ENCODE measurements around the gene CAD.

Gene CAD

DNA sequence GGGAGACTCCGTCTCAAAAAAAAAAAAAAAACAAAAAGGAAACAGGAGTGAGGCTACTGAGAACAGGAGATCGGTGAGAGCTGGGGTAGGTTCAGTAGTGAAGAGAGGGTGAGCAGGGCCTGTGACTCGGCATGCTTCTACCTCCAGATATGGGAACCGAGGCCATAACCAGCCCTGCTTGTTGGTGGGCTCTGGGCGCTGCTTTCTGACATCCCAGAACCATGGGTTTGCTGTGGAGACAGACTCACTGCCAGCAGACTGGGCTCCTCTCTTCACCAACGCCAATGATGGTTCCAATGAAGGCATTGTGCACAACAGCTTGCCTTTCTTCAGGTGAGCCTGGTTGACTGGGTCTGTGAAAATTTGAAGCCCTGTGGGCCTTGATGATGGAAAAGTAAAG lies 6.2 kb downstream of the CAD start:
- FAIRE-seq (no peak), DNase-seq (ENCODE audit: low spot score) (no peak)

DNA sequence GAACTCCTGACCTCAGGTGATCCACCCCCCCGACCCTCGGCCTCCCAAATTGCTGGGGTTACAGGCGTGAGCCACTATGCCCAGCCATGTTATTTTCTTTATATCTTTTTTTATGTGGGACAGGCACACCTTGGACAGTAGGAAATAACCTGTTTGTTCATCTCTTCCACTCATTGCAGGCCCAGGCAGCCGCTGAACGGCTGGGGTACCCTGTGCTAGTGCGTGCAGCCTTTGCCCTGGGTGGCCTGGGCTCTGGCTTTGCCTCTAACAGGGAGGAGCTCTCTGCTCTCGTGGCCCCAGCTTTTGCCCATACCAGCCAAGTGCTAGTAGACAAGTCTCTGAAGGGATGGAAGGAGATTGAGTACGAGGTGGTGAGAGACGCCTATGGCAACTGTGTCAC lies 8.4 kb downstream of the CAD start:
- FAIRE-seq (no peak), DNase-seq (ENCODE audit: low spot score) (no peak)

DNA sequence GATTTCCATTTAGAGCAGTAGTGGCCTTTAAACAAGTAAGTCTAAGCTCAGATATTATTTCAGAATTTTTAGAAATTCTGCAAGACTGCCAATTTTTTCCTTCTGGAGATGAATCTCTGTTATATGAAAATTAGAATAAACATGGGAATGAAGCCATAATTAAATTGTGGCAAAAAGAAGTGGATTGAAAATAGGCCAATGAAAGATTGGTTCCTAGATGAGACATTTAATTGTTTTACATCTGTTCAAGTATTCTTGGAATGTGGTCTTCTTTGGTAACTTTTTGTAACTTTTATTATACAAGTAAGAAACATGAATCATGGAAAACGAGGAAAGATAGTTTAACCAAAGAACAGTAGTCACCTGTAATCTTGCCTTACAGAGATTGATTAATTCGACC lies 10.3 kb downstream of the CAD start:
- no peak for FAIRE-seq
- no peak for DNase-seq (ENCODE audit: low spot score)

DNA sequence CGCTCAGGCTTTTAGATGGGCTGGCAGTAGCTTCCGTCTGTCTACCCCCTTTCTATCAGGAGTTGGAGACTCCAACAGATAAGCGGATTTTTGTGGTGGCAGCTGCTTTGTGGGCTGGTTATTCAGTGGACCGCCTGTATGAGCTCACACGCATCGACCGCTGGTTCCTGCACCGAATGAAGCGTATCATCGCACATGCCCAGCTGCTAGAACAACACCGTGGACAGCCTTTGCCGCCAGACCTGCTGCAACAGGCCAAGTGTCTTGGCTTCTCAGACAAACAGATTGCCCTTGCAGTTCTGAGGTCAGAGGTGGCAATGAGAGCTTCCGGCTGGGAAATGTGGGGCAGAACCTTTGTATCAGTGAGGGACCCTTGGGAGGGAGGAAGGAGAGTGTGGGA lies 14.8 kb downstream of the CAD start:
- DNase-seq (ENCODE audit: low spot score) (no peak), FAIRE-seq (no peak)

DNA sequence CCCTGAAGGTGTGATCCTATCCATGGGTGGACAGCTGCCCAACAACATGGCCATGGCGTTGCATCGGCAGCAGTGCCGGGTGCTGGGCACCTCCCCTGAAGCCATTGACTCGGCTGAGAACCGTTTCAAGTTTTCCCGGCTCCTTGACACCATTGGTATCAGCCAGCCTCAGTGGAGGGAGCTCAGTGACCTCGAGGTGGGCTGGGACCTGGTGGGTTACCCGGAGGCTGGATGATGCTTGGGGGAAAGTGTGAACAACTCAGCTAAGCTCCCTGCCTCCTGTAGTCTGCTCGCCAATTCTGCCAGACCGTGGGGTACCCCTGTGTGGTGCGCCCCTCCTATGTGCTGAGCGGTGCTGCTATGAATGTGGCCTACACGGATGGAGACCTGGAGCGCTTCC lies 16.2 kb downstream of the CAD start:
- FAIRE-seq (no peak), DNase-seq (ENCODE audit: low spot score) (no peak)

DNA sequence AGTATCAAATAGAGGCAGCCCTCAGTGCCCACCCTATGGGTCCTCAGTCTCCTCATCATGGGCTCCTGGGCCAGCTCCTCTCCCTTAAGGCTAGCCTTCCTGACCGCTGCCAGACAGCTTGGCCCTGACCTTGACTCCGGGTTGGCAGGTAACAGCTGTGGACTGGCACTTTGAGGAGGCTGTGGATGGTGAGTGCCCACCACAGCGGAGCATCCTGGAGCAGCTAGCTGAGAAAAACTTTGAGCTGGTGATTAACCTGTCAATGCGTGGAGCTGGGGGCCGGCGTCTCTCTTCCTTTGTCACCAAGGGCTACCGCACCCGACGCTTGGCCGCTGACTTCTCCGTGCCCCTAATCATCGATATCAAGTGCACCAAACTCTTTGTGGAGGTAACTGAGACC lies 19.0 kb downstream of the CAD start:
- no peak for DNase-seq (ENCODE audit: low spot score)
- FAIRE-seq: no peak

DNA sequence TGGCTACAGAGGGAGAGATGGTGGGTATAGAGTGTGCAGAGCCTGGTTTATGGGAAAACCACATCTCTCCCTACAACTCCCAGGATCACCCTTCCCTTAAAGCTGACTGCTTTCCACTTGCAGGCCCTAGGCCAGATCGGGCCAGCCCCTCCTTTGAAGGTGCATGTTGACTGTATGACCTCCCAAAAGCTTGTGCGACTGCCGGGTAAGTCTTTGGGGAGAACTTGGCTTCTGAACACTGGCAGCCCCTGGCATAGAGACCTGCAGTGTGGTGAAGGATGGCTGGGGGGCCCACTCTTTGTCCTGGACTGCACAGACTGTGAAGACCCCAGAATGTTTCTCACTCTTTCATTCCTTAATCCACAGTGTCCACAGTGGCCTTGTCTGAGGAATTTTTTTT lies 19.5 kb downstream of the CAD start:
- DNase-seq (ENCODE audit: low spot score): no peak

DNA sequence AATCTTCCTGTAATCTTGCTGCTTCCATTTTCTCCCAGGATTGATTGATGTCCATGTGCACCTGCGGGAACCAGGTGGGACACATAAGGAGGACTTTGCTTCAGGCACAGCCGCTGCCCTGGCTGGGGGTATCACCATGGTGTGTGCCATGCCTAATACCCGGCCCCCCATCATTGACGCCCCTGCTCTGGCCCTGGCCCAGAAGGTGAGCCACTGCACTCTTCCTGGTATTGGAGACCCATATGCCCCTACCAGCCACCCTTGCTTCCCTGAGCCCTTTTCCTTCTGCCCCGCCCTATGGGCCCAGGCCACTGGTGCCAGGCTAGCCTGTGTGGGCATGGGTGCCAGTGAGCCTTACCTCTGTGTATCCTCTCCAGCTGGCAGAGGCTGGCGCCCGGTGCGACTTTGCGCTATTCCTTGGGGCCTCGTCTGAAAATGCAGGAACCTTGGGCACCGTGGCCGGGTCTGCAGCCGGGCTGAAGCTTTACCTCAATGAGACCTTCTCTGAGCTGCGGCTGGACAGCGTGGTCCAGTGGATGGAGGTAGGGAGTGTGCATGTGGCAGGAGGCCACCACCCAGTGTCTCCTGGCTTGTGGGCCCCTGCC lies 20.3 kb downstream of the CAD start:
- FAIRE-seq: no peak
- no peak for DNase-seq (ENCODE audit: low spot score)

More for the DNA sequence above, 19.5 kb downstream of the CAD start:
- no peak for FAIRE-seq

DNA sequence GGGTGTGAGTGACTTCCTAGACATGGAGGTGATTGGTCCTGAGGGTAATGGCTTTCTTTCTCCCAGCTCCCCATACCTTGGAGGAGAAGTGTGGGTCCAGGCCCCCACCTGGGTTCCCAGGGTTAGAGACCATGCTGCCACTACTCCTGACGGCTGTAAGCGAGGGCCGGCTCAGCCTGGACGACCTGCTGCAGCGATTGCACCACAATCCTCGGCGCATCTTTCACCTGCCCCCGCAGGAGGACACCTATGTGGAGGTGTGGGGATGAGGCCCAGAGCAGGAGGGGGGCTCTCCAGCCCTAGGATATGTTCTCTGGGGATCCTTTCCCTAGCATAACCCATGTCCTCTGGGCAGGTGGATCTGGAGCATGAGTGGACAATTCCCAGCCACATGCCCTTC lies 21.8 kb downstream of the CAD start:
- FAIRE-seq (no peak), DNase-seq (ENCODE audit: low spot score) (no peak)

DNA sequence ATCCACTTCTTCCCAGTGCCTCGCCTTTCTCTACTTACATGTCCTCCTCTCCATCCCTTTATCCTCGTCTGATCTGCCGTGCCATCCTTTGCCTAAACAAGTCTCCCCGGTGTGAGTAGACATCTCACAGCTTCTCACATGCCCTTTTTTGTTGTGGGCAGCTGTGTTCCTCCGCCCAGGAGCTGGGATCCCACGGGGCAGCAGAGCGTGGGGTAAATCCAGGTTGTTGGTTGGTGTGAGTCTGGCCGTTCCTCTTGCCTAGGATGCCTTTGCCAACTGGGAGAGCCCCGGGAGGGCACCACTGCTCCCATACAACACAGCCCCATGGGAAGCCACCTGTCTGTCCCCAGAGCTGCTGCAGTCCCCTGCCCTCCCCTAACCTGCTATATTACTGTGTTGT lies 23.2 kb downstream of the CAD start:
- DNase-seq (ENCODE audit: low spot score) (no peak), FAIRE-seq (no peak)

DNA sequence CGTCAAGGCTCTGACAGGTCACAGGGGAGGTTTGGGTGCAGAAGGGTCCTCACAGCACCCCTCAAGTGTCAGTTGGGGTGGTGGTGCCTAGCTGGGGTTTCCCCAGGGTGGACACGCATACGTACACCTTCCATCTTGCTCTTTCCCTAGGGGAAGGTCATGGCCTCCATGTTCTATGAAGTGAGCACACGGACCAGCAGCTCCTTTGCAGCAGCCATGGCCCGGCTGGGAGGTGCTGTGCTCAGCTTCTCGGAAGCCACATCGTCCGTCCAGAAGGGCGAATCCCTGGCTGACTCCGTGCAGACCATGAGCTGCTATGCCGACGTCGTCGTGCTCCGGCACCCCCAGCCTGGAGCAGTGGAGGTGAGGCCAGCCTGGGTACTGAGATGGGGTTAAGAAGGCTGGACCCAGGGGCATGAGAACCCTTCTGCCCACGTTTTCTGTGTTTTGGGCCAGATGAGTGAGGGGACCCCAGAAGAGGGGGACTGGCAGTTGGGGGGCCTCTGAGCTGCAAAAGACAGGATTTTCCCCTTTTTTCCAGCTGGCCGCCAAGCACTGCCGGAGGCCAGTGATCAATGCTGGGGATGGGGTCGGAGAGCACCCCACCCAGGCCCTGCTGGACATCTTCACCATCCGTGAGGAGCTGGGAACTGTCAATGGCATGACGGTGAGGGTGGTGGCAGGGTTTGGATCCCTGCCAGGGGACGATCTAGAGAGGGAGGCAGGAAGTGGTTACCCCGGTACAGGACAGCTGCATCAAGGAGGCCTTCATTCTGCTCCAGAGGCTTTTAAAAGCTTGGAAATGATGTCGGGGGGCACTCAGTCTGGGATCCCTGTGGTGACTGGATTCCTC lies 24.8 kb downstream of the CAD start:
- FAIRE-seq: no peak
- no peak for DNase-seq (ENCODE audit: low spot score)

DNA sequence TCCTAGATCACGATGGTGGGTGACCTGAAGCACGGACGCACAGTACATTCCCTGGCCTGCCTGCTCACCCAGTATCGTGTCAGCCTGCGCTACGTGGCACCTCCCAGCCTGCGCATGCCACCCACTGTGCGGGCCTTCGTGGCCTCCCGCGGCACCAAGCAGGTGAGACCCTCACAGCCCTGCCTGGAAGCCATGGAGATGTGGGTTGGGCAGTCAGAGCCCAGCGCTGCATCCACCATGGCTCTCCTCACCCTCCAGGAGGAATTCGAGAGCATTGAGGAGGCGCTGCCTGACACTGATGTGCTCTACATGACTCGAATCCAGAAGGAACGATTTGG lies 25.4 kb downstream of the CAD start:
- peak; percentile 35 for FAIRE-seq
- no peak for DNase-seq (ENCODE audit: low spot score)

DNA sequence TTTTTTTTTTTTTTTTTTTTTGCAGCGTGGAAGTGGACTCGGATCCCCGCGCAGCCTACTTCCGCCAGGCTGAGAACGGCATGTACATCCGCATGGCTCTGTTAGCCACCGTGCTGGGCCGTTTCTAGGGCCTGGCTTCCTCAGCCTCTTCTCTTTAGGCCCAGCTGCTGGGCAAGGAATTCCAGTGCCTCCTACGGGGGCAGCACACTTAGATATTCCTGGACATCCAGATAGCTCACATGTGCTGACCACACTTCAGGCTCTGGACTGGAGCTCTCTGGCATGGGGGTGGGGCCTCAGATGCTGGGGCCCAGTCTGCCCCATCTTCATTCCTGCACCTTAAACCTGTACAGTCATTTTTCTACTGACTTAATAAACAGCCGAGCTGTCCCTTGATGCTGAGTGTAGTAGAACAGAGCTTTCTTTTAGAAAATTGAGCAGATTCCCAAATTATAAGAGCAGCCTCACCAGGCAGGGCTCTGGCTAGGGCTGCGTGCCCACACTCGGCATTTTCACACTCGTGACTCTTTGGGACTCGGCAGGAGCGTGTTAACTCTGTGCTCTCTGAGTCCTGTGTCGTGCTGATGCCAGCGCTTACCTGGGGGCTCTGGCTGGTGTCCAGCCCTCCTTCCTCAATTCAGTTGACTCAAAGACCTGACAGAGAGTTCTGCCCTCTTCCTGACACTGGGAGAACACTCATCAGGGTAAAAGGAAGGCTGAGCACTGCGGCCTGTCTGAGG lies 26.4 kb downstream of the CAD start:
- DNase-seq (ENCODE audit: low spot score) (no peak), FAIRE-seq (no peak)

DNA sequence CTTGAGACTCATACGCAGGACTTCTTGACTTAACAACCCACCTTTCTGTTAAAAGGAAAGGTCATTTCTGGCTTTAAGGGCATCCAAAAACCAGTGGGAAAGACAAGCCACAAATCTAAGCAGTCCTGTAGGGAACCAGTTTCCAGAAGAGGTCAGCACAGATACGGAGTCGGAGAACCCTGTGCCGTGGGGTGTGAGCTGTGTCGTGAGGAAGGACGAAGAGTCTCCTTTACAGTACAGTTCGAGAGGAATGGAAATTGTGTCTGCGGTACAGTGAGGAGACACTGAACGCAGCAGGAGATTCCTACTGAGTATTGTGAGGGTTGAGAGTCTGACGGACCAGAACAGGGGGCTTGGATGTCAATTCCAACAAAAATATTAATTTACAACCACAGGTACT lies 27.9 kb downstream of the CAD start:
- no peak for FAIRE-seq

DNA sequence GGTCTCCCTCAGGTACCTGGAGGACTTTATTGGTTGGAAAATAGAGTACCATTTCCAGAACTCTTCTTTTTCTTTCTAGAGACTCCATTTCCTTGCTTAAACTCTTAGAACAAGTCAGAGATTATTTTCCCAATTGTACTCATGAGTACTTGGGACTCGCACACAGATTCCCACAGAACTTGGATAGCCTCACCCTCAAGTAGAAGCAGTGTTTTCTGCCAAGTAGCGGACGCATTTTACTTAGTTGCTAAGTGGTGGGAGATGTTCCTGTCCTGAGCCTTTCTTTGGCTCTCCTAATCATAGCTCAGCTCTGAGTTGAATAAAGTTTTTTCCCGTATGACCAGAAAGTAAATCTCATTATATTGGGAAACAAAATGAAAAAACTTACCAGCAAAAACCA lies 28.5 kb downstream of the CAD start:
- DNase-seq (ENCODE audit: low spot score) (no peak), FAIRE-seq (no peak)

More for the DNA sequence above, 27.9 kb downstream of the CAD start:
- no peak for DNase-seq (ENCODE audit: low spot score)

DNA sequence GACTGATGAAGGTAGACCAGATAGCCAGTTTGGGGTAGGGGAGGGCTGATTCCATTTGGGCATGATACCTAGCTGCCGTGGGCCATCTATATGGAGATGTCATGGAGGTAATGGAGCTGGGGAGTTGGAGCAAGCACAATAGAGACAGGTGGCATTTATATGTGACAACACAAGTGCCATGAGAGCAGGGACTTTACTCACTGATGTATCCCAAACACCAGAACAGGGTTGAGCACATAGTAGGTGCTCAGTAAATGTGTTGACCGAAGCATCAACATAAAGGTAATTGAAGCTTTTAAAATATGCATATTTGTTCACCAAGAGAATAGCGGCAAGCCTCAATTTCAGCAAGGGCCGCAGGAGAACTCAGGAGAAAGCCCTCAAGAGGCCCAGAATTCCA lies 30.7 kb downstream of the CAD start:
- FAIRE-seq: no peak
- DNase-seq (ENCODE audit: low spot score): no peak

DNA sequence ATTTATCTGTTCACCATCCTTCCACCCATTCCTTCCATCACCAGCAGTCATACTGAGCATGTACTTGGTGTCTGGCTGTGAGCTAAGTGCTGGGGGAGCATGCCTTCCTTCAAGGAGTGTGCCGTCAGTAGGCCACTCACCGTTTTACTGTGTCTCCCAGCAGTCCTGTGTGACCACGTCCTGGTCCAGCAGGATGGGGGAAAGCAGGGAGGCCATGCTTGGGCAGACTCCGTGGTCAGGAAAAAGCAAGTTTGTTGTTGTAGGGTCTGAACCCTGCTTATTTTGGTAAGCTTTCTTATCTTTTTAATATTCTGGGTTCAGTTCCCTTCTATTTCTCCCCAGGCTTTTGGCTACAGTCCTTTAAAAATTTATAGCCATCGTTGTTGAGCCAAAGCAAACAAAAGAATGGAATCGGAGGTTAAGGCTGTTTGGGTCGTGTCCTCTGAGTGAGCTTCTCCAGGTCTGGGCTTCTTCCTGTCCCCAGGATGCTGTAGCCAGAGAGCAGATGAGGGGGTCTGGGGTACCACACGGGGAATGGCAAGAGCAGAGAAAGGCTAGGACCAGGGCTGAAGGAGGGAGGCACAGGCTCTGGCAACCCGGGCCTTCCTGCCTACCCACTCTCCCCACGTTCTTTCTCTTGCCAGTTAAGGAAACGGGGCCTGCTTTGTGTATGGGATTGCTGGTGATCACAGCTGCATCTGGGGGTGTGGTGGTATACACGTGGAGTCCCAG lies 32.2 kb downstream of the CAD start:
- no peak for FAIRE-seq
- no peak for DNase-seq (ENCODE audit: low spot score)

DNA sequence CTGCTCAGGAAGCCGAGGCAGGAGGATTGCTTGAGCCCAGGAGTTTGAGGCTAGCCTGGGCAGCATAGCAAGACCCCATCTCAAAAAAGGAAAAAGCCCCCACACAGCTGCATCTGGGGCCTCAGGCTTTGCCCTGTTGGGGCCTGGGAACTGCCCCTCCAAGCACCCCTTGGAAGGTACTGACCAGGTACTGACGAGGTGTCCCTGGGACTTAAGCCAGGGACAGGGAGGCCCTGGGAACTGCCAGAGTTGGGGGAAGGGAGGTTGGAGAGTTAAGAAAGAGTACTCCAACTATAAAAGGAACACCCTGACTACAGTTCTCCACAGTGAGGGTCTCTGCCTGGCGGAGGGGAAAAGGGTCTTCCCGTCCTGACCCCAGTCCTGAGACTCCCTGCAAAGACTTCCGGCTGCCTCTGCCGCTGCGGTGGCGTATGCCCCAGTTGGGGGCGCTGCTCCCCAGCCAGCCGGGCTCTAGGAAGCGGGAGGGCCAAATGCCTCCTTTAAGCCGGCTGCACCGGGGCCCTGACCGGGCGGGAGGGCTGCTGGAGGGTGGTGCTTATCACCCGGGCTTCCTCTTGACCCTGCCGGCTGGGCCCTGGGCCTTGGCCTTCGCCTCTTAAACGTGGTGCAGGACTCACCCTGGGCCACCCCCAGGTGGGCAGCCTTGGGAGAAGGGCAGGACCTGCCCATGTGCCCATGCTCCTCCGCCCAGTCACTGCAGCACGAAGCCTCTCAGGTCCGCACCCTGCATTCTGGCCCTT lies 32.9 kb downstream of the CAD start:
- DNase-seq (ENCODE audit: low spot score) (no peak), FAIRE-seq (no peak)

DNA sequence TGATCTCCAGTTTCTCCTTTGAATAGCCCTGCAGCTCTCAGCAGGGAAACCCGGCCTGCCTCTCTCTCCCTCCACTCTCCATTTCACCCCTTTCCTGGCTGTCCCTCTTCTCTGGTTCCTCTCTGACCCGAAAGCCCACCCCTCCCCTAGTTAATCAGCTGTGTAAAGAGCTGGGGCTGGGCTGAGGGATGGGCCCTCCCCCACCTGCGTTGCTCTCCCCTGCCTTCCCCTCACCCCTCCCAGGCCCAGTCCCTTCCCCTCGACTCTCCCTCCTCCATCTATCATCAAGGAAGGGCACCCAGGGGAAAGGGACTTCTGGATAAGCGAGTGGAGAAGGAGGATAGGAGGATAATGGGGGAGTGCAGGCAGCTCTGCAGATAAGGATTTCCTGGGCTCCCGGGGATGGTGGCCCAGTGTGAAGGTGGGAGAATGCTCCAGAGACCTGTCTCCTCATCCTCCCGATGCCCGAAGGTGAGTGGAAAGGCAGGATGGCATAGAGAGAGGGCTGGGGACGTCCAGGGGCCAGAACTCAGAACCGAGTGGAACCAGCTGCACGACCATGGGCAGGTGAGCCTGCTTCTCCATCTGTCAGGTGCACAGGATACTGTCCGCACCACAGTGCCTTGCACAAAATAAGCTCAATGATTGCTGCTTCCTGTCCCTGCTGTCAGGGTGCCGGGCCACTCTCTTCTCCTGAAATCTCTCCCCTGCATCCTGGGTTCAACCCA lies 33.6 kb downstream of the CAD start:
- FAIRE-seq (no peak), DNase-seq (ENCODE audit: low spot score) (no peak)

DNA sequence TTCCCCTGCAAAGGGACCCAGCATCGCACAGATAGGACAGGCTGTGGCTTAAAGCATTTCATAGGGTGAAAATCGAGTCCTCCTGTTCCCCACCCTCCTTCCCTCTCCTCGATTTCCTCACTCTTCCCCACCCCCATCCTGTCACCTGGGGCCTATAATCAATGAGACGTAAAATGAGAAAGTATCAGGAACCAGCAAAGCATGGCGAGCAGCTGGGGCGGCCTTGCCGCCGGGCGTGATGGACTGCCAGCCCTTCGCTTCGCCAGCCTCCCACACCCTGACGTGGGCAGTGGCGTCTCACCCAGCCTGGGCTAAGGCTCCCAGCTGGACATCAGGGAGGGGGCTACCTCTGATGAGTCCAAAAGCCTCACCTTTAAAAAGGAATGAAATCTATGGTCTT lies 34.6 kb downstream of the CAD start:
- DNase-seq (ENCODE audit: low spot score): no peak
- no peak for FAIRE-seq

DNA sequence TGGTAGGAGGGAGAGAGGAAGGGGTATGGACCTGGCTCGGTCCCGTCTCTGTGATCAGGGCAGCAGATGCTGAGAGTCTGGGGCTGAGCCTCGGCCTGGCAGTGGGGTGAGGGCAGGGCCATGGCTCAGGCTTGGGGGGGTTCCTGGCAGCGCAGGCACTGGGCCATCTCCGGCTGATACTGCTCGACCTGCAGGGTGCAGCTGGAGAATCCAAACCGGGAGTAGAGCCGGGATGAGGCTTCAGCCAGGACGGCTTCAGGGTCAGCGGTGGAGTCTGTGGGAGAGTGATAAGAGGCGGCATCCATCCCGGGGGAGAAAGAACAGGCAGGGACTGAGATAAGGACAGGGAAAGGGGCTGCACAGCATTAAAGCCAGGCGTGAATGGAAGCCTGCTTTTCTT lies 38.0 kb downstream of the CAD start:
- no peak for DNase-seq (ENCODE audit: low spot score)
- FAIRE-seq: no peak

Measured in urothelium cell line (cell line).